ENCODE measurements around the gene SERTAD2. TPM values are rescaled to one million over a fixed set of nuclear protein-coding genes. Genes with fewer than 3 reads are reported as not detected.

The SERTAD2 gene
- total and polyA plus RNA-seq, 2 donors (not counting 3 experiments of a cell fraction or from before 2014, with no cell fraction given), result 5.5 to 11.2 TPM

DNA sequence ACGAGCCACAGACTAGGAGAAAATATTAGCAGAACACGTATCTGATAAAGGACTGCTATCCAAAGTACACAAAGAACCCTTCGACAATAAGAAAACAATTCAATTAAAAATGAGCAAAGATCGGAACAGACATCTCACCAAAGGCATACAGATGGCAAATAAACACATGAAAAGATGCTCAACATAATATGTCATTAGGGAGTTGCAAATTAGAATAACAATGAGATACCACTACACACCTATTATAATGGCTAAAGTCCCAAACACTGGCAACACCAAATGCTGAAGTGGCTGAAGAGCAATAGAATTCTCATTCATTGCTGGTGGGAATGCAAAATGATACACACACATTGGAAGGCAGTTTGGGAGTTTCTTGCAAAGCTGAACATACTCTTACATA lies 33.1 kb downstream of the SERTAD2 start:
- BruUV-seq (replicated peaks), result no TSS peak
- Histone ChIP-seq H3K9ac (replicated peaks; ENCODE audit: extremely low read depth, insufficient read depth, low read length) (no peak overlapping the region), H3K4me1 (ENCODE audit: control insufficient read depth, extremely low read depth, insufficient read depth, low read length) (no peaks in the 10 kb centered on the region), H3K4me2 (ENCODE audit: insufficient read depth, low read length) (no peak overlapping the region), H3K79me2 (ENCODE audit: control insufficient read depth, insufficient read depth, low read length) (no peaks in the 10 kb centered on the region), H2AFZ (ENCODE audit: low read depth, low read length) (no peak overlapping the region), H4K20me1 (replicated peaks; ENCODE audit: control insufficient read depth, extremely low read depth, insufficient read depth, low read length) (no peaks in the 10 kb centered on the region), H3K9me3 (replicated peaks; ENCODE audit: control insufficient read depth, insufficient read depth, low read length) (no peaks in the 10 kb centered on the region), H3K4me3 (replicated peaks in 1 of 3; ENCODE audit: insufficient read depth in 1 of 3, low read depth in 1 of 3, low read length in 3 of 3) (no peak overlapping the region), H3K27me3 (ENCODE audit: control insufficient read depth in 2 of 2, insufficient read depth in 2 of 2, low read length in 2 of 2) (no peaks in the 10 kb centered on the region), H3K36me3 (ENCODE audit: control insufficient read depth in 2 of 2, extremely low read depth in 1 of 2, insufficient read depth in 2 of 2, low read length in 2 of 2) (no peaks in the 10 kb centered on the region), H3K27ac (ENCODE audit: insufficient read depth, low read depth, low read length) (no peak overlapping the region), H3K9me1 (replicated peaks; ENCODE audit: control insufficient read depth, extremely low read depth, insufficient read depth, low read length) (no peaks in the 10 kb centered on the region)
- ChIA-PET POLR2A (no interaction called here), CTCF (interaction anchor here (1.5 kb wide), 1 partner anchor 12 kb away, joined by 6 read pairs; no protein-coding TSS in a partner anchor)
- DNase-seq (ENCODE audit: low read depth, low spot score), result no peak
- FAIRE-seq, result no peak
- intact Hi-C loops (cut with micrococcal nuclease) (no loop called here), dilution Hi-C loops (cut with MboI; ENCODE audit: extremely low pct_ligation_motif_present, low sequenced_read_pairs) (no loop called here)
- TF ChIP-seq POLR2AphosphoS5 (IDR thresholded peaks at IDR 0.05; ENCODE audit: insufficient read depth, low read depth, low read length), result no peak

GRCh38 chr2:64617631-64618151 lies 36.0 kb downstream of the SERTAD2 start:
- Histone ChIP-seq H3K27ac (ENCODE audit: insufficient read depth, low read depth, low read length) (no peak overlapping the region), H3K36me3 (ENCODE audit: control insufficient read depth in 2 of 2, extremely low read depth in 1 of 2, insufficient read depth in 2 of 2, low read length in 2 of 2) (no peaks in the 10 kb centered on the region), H3K9me1 (replicated peaks; ENCODE audit: control insufficient read depth, extremely low read depth, insufficient read depth, low read length) (no peaks in the 10 kb centered on the region), H4K20me1 (replicated peaks; ENCODE audit: control insufficient read depth, extremely low read depth, insufficient read depth, low read length) (no peaks in the 10 kb centered on the region), H3K9ac (replicated peaks; ENCODE audit: extremely low read depth, insufficient read depth, low read length) (no peak overlapping the region), H3K4me2 (ENCODE audit: insufficient read depth, low read length) (no peak overlapping the region), H3K79me2 (ENCODE audit: control insufficient read depth, insufficient read depth, low read length) (no peaks in the 10 kb centered on the region), H3K27me3 (ENCODE audit: control insufficient read depth in 2 of 2, insufficient read depth in 2 of 2, low read length in 2 of 2) (peaks cover 0 to 1% of the 10 kb centered on the region in 2 experiments), H2AFZ (ENCODE audit: low read depth, low read length) (no peak overlapping the region), H3K4me1 (ENCODE audit: control insufficient read depth, extremely low read depth, insufficient read depth, low read length) (no peaks in the 10 kb centered on the region), H3K4me3 (replicated peaks in 1 of 3; ENCODE audit: insufficient read depth in 1 of 3, low read depth in 1 of 3, low read length in 3 of 3) (no peak overlapping the region), H3K9me3 (replicated peaks; ENCODE audit: control insufficient read depth, insufficient read depth, low read length) (no peaks in the 10 kb centered on the region)
- dilution Hi-C loops (cut with MboI; ENCODE audit: extremely low pct_ligation_motif_present, low sequenced_read_pairs) (no loop called here), intact Hi-C loops (cut with micrococcal nuclease) (no loop called here)
- FAIRE-seq (no peak), DNase-seq (ENCODE audit: low read depth, low spot score) (no peak)
- BruUV-seq (replicated peaks), result no TSS peak
- TF ChIP-seq EZH2 (IDR thresholded peaks at IDR 0.05; ENCODE audit: borderline replicate concordance, low read depth, low read length, severe bottlenecking) (no peak), CTCF (IDR thresholded peaks at IDR 0.05; ENCODE audit: extremely low read depth in 1 of 2, insufficient read depth in 1 of 2, low read depth in 1 of 2, low read length in 2 of 2) (no peak), FOS (IDR thresholded peaks at IDR 0.05; ENCODE audit: borderline replicate concordance, insufficient read depth, low read length) (no peak), MYC (IDR thresholded peaks at IDR 0.05; ENCODE audit: low read depth, low read length) (no peak), POLR2AphosphoS5 (IDR thresholded peaks at IDR 0.05; ENCODE audit: insufficient read depth, low read depth, low read length) (no peak), POLR2A (IDR thresholded peaks at IDR 0.05; ENCODE audit: low read depth, low read length) (no peak), GATA2 (IDR thresholded peaks at IDR 0.05; ENCODE audit: insufficient read depth, insufficient read length, low read depth, low read length) (no peak), JUN (IDR thresholded peaks at IDR 0.05; ENCODE audit: borderline replicate concordance, insufficient read depth, insufficient read length, low read depth) (no peak)
- TF ChIP-seq, protein P1, sequence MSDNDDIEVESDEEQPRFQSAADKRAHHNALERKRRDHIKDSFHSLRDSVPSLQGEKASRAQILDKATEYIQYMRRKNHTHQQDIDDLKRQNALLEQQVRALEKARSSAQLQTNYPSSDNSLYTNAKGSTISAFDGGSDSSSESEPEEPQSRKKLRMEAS (IDR thresholded peaks at IDR 0.05; ENCODE audit: insufficient read depth, insufficient read length), result no peak
- CTCF ChIA-PET, result interaction anchor here (0.6 to 4.5 kb wide), 7 partner anchors 9 to 287 kb away, joined by 3 to 25 read pairs (median 9); no protein-coding TSS in a partner anchor
- POLR2A ChIA-PET, result interaction anchor here (0.9 kb wide), 1 partner anchor 247 kb away, joined by 3 read pairs; no protein-coding TSS in a partner anchor

All from endothelial cell of umbilical vein (primary cell).